Liver (tissue), 3 donors: ENCODE results near the gene KIF24.

Experiments used
- RAD21 ChIP-seq, 2 donors: IDR thresholded peaks; 2 replicates each; pipeline ENCODE4 v1.6.1; 2016; ENCODE audit warnings: antibody characterized with exemption in 2 of 2, mild to moderate bottlenecking in 2 of 2
- TF ChIP-seq, protein P1 (sequence below): fragments of 150-350 bp; IDR thresholded peaks from 2 replicates; pipeline ENCODE4 v1.5.1; 2017; ENCODE audit warnings: improper control_type of control experiment, low read depth, low read length; ENCODE audit not compliant: missing input control
- TF ChIP-seq, protein P2 (sequence below): IDR thresholded peaks from 2 replicates; pipeline ENCODE4 v1.6.1; 2016; ENCODE audit warnings: antibody characterized with exemption
- TF ChIP-seq, protein P3 (sequence below): IDR thresholded peaks from 2 replicates; pipeline ENCODE4 v1.6.1; 2016; ENCODE audit warnings: antibody characterized with exemption
- donor health status: healthy.
- donor health status: healthy.

DNA sequence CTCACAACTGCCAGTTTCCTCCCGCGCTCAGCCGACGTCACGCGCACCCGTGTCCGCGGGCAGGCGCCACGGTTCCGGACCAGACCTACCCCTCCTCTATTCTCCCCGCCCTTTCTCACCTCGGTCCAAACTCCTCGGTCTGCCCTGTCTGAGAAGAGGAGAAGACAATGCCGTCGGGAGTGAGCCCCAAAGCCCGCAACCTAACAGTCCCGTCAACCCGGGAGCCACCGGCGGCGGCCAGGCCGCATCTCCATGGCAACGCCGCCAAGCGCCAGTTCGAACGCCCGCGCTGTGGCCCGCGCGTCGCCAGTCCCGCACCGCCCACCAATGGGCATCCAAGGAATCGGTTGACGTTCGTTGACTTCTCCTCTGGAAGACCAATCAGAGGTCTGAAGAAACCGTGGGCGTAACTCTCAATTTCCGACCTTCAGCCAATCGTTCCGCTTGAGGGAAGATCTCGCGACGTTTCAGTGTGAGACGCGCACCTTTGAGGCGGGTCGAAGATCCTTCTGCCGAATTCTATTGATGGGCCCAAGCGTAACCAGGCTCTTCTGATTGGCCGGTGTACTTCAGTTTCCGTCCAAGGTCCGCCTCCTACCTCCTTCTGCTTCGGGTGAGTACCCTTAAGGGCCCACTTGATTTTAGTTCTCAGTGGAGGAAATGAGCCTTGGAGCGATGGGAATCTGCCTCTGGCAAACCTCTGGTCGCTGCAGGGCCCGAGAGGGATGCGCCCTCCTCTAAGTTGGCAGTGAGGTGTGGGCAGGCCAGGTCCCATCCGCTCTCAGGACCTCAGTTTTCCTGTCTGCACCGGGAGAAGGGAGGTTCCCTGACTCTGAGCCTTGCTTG lies at the start of gene KIF24, which contains the start of gene NUDT2:
- TF ChIP-seq, protein P1, sequence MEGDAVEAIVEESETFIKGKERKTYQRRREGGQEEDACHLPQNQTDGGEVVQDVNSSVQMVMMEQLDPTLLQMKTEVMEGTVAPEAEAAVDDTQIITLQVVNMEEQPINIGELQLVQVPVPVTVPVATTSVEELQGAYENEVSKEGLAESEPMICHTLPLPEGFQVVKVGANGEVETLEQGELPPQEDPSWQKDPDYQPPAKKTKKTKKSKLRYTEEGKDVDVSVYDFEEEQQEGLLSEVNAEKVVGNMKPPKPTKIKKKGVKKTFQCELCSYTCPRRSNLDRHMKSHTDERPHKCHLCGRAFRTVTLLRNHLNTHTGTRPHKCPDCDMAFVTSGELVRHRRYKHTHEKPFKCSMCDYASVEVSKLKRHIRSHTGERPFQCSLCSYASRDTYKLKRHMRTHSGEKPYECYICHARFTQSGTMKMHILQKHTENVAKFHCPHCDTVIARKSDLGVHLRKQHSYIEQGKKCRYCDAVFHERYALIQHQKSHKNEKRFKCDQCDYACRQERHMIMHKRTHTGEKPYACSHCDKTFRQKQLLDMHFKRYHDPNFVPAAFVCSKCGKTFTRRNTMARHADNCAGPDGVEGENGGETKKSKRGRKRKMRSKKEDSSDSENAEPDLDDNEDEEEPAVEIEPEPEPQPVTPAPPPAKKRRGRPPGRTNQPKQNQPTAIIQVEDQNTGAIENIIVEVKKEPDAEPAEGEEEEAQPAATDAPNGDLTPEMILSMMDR: no peak
- TF ChIP-seq, protein P2, sequence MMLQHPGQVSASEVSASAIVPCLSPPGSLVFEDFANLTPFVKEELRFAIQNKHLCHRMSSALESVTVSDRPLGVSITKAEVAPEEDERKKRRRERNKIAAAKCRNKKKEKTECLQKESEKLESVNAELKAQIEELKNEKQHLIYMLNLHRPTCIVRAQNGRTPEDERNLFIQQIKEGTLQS: no peak
- TF ChIP-seq, protein P3, sequence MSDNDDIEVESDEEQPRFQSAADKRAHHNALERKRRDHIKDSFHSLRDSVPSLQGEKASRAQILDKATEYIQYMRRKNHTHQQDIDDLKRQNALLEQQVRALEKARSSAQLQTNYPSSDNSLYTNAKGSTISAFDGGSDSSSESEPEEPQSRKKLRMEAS: no peak
- peak in 1 of 2 donors; percentile 40 for TF ChIP-seq RAD21 (IDR thresholded peaks at IDR 0.05)
